ENCODE results near the gene COPS9.

DNA sequence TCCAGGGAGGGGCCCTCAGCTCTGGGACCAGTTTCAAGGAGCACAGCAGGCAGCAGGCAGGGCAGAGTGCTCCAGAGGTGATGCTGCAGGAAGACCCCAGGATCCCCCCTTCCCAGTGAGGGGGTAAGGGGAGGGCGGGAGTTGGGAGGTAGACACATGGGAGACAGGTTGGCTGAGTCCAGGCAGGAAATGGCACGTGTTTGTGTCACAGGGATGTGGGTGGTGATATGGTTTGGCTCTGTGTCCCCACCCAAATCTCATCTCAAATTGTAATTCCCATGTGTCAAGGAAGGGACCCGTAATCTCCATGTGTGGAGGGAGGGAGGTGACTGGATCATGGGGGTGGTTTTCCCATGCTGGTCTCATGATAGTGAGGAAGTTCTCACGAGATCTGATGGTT is 29.6 kb upstream of the COPS9 start:
- TF ChIP-seq, protein P1, sequence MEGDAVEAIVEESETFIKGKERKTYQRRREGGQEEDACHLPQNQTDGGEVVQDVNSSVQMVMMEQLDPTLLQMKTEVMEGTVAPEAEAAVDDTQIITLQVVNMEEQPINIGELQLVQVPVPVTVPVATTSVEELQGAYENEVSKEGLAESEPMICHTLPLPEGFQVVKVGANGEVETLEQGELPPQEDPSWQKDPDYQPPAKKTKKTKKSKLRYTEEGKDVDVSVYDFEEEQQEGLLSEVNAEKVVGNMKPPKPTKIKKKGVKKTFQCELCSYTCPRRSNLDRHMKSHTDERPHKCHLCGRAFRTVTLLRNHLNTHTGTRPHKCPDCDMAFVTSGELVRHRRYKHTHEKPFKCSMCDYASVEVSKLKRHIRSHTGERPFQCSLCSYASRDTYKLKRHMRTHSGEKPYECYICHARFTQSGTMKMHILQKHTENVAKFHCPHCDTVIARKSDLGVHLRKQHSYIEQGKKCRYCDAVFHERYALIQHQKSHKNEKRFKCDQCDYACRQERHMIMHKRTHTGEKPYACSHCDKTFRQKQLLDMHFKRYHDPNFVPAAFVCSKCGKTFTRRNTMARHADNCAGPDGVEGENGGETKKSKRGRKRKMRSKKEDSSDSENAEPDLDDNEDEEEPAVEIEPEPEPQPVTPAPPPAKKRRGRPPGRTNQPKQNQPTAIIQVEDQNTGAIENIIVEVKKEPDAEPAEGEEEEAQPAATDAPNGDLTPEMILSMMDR (IDR thresholded peaks at IDR 0.05) = no peak
- TF ChIP-seq POLR2AphosphoS5 (IDR thresholded peaks at IDR 0.05; ENCODE audit: low read depth, low read length) (no peak), SIN3A (IDR thresholded peaks at IDR 0.05; ENCODE audit: borderline replicate concordance, insufficient read depth, low read depth, low read length) (no peak), TCF7L2 (IDR thresholded peaks at IDR 0.05; ENCODE audit: low read depth, low read length) (no peak)
- TF ChIP-seq, protein P2, sequence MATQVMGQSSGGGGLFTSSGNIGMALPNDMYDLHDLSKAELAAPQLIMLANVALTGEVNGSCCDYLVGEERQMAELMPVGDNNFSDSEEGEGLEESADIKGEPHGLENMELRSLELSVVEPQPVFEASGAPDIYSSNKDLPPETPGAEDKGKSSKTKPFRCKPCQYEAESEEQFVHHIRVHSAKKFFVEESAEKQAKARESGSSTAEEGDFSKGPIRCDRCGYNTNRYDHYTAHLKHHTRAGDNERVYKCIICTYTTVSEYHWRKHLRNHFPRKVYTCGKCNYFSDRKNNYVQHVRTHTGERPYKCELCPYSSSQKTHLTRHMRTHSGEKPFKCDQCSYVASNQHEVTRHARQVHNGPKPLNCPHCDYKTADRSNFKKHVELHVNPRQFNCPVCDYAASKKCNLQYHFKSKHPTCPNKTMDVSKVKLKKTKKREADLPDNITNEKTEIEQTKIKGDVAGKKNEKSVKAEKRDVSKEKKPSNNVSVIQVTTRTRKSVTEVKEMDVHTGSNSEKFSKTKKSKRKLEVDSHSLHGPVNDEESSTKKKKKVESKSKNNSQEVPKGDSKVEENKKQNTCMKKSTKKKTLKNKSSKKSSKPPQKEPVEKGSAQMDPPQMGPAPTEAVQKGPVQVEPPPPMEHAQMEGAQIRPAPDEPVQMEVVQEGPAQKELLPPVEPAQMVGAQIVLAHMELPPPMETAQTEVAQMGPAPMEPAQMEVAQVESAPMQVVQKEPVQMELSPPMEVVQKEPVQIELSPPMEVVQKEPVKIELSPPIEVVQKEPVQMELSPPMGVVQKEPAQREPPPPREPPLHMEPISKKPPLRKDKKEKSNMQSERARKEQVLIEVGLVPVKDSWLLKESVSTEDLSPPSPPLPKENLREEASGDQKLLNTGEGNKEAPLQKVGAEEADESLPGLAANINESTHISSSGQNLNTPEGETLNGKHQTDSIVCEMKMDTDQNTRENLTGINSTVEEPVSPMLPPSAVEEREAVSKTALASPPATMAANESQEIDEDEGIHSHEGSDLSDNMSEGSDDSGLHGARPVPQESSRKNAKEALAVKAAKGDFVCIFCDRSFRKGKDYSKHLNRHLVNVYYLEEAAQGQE (IDR thresholded peaks at IDR 0.05; ENCODE audit: insufficient read depth in 1 of 2, low read depth in 2 of 2, low read length in 1 of 2) = no peak
